ENCODE results near the gene DIMT1. TPM values are rescaled to one million over a fixed set of nuclear protein-coding genes. Genes with fewer than 3 reads are reported as not detected.

Gene DIMT1
- total and polyA plus RNA-seq, 2 of the 4 experiments (the other 2 are of a cell fraction): 27.5 to 46.4 TPM

DNA sequence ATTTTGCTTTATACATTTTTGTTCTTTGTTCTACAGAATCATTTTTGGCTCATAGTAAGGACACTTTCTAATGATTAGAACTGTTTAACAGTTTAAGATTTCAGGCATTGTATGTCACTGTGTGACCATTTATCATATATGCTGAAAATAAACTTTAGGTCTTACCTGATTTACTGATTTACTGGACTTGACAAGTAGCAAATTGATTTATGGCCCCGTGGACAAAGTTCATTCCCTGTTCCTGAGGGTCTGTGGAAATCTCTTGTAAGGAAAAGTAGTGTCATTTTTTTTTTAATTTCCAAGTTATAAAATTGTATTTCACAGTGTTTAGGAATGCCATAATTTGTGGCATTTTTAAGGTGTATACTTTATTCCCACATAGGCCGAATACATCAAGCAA lies 57.0 kb downstream of the DIMT1 start:
- WGBS, 2 experiments (ENCODE audit: extremely low coverage in 2 of 2, insufficient read length in 1 of 2): no CpG with 5 or more reads among the region's 2 CpGs
- Histone ChIP-seq H3K4me2 (ENCODE audit: low read depth, low read length) (no peak overlapping the region), H3K14ac (replicated peaks; ENCODE audit: low read depth, low read length) (no peak overlapping the region), H3K36me3 (ENCODE audit: control insufficient read depth, insufficient read depth, low read length) (peaks cover 7% of the 10 kb centered on the region), H3K9me1 (ENCODE audit: insufficient read depth, low read length) (no peaks in the 10 kb centered on the region; the same call in 1 of the 2 replicates), H4K91ac (ENCODE audit: insufficient read depth, low read depth, low read length) (no peak overlapping the region), H3K27me3 (ENCODE audit: control insufficient read depth, insufficient read depth, low read length) (no peaks in the 10 kb centered on the region), H4K20me1 (ENCODE audit: insufficient read depth, low read length) (peaks cover 5% of the 10 kb centered on the region; the same call in 1 of the 2 replicates), H2BK20ac (ENCODE audit: low read depth, low read length) (no peak overlapping the region), H3K23ac (ENCODE audit: low read depth, low read length) (no peak overlapping the region), H3K9me3 (ENCODE audit: control insufficient read depth, insufficient read depth, low read length) (no peaks in the 10 kb centered on the region), H4K8ac (ENCODE audit: low read depth in 2 of 2, low read length in 2 of 2) (no peak overlapping the region), H2AFZ (replicated peaks; ENCODE audit: low read length, poor library complexity) (no peak overlapping the region), H3K79me1 (ENCODE audit: low read depth in 1 of 2, low read length in 2 of 2) (peaks cover 23 to 26% of the 10 kb centered on the region in 2 experiments), H2BK120ac (ENCODE audit: low read depth, low read length) (no peak overlapping the region), H3K56ac (ENCODE audit: extremely low read depth, insufficient read depth, low read length) (no peak overlapping the region), H3K4ac (ENCODE audit: low read depth, low read length) (no peak overlapping the region), H3K4me1 (ENCODE audit: control insufficient read depth, insufficient read depth, low read length) (no peaks in the 10 kb centered on the region), H3K4me3 (ENCODE audit: insufficient read depth, low read depth, low read length) (no peak overlapping the region), H3K18ac (ENCODE audit: low read depth, low read length) (no peak overlapping the region), H4K5ac (ENCODE audit: low read depth, low read length) (no peak overlapping the region), H3K27ac (ENCODE audit: insufficient read depth, low read length) (no peak overlapping the region), H3K9ac (ENCODE audit: low read depth, low read length) (no peak overlapping the region), H2BK5ac (ENCODE audit: low read depth, low read length, poor library complexity, severe bottlenecking) (no peak overlapping the region), H2AK9ac (replicated peaks; ENCODE audit: low read depth, low read length, poor library complexity) (no peak overlapping the region), H2AK5ac (ENCODE audit: low read depth, low read length) (no peak overlapping the region), H2BK15ac (ENCODE audit: low read depth, low read length) (no peak overlapping the region)
- ChIA-PET POLR2A (ENCODE audit: unreplicated experiment) (no interaction called here), CTCF (no interaction called here)
- dilution Hi-C loops (cut with HindIII; ENCODE audit: low sequenced_read_pairs, unreplicated experiment) (no loop called here), in situ Hi-C loops (cut with MboI; ENCODE audit: low sequenced_read_pairs) (no loop called here), intact Hi-C loops (cut with micrococcal nuclease) (no loop called here)
- DNase-seq (no peak), ATAC-seq (ENCODE audit: low read depth) (no peak)
- no TSS peak for BruUV-seq (replicated peaks)
- no peak for TF ChIP-seq NFE2L2 (IDR thresholded peaks at IDR 0.05; ENCODE audit: low read depth, low read length)
- TF ChIP-seq MAZ (IDR thresholded peaks at IDR 0.05; ENCODE audit: borderline replicate concordance, low read depth, low read length): no peak
- TF ChIP-seq, protein P1, sequence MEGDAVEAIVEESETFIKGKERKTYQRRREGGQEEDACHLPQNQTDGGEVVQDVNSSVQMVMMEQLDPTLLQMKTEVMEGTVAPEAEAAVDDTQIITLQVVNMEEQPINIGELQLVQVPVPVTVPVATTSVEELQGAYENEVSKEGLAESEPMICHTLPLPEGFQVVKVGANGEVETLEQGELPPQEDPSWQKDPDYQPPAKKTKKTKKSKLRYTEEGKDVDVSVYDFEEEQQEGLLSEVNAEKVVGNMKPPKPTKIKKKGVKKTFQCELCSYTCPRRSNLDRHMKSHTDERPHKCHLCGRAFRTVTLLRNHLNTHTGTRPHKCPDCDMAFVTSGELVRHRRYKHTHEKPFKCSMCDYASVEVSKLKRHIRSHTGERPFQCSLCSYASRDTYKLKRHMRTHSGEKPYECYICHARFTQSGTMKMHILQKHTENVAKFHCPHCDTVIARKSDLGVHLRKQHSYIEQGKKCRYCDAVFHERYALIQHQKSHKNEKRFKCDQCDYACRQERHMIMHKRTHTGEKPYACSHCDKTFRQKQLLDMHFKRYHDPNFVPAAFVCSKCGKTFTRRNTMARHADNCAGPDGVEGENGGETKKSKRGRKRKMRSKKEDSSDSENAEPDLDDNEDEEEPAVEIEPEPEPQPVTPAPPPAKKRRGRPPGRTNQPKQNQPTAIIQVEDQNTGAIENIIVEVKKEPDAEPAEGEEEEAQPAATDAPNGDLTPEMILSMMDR (conservative IDR thresholded peaks at IDR 0.05; ENCODE audit: low read depth, low read length): no peak
- TF ChIP-seq FOS (IDR thresholded peaks at IDR 0.05; ENCODE audit: low read depth, low read length): no peak
- no peak for TF ChIP-seq MAFK (IDR thresholded peaks at IDR 0.05; ENCODE audit: low read depth, low read length)
- TF ChIP-seq RFX5 (IDR thresholded peaks at IDR 0.05; ENCODE audit: low read depth, low read length): no peak
- TF ChIP-seq, protein P2, sequence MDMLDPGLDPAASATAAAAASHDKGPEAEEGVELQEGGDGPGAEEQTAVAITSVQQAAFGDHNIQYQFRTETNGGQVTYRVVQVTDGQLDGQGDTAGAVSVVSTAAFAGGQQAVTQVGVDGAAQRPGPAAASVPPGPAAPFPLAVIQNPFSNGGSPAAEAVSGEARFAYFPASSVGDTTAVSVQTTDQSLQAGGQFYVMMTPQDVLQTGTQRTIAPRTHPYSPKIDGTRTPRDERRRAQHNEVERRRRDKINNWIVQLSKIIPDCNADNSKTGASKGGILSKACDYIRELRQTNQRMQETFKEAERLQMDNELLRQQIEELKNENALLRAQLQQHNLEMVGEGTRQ (IDR thresholded peaks at IDR 0.05; ENCODE audit: low read depth, low read length): no peak
- no peak for TF ChIP-seq BHLHE40 (IDR thresholded peaks at IDR 0.05; ENCODE audit: low read depth, low read length)
- TF ChIP-seq MXI1 (IDR thresholded peaks at IDR 0.05; ENCODE audit: borderline replicate concordance, low read depth, low read length): no peak
- no peak for TF ChIP-seq RAD21 (IDR thresholded peaks at IDR 0.05; ENCODE audit: low read length)
- TF ChIP-seq CEBPB (IDR thresholded peaks at IDR 0.05; ENCODE audit: low read depth, low read length): no peak
- TF ChIP-seq SMC3 (IDR thresholded peaks at IDR 0.05; ENCODE audit: low read depth, low read length): no peak
- TF ChIP-seq RCOR1 (IDR thresholded peaks at IDR 0.05; ENCODE audit: insufficient replicate concordance, low read length): no peak

Data from IMR-90 (cell line).